DOHH2 (cell line): ENCODE measurements around the gene PTBP3.

ENCODE experiments used
- CTCF ChIP-seq: fragments of 200-600 bp; sonication (generic); IDR thresholded peaks from one replicate; pipeline ENCODE4 v1.5.1; 2014; ENCODE audit warnings: antibody characterized with exemption, mild to moderate bottlenecking, low read depth, low read length; ENCODE audit not compliant: poor library complexity, severe bottlenecking
- EZH2phosphoT487 ChIP-seq: fragments of 200-600 bp; sonication (generic); IDR thresholded peaks from 2 replicates; pipeline ENCODE4 v1.6.1; 2017; ENCODE audit warnings: borderline replicate concordance, mild to moderate bottlenecking, antibody characterized with exemption, low read length, moderate library complexity, mixed read lengths

GRCh38 chr9:112325127-112325526, 8.3 kb downstream of the PTBP3 start:
- TF ChIP-seq CTCF (no peak), EZH2phosphoT487 (no peak)
